ENCODE measurements around the gene SERPINA4.

The SERPINA4 gene

DNA sequence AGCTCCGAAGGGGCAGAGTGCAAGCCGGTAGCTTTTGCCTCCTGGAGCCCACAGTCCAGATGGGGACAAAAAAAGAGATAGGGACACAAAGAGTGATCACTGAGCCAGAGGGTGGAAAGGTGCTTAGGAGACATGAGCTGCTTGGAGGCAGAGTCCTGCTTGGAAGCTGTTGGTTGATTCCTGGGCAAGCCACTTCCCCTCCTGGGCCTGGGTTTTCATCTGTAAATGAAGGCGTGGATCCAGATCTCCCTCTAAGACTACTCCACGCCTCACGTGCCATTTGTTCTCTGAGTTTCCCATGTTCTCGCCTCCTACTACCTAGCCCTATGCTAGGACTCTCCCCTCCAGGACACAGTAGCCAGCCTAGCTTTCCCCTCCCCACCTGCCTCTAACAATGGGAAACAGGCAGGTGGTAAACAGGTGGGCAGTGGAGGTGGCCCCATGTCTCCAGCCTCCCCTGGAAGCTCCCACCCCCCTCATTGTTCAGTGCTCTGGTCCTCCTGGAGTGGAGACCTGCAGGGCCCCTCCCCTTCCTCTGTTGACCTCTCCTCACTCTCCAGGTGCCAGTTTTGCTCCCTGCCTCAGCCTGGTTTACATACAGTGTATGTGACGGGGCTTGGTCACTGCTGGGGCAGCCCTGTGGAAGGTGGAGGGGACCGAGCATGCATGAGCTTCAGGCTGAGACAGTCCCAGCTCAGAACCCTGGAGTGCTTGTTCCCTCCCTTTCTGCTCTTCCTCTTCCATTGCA is 54.8 kb downstream of the SERPINA4 start:
- no peak for FAIRE-seq
- no peak for DNase-seq (ENCODE audit: insufficient read length, low spot score)
- no peak for TF ChIP-seq POLR2A (IDR thresholded peaks at IDR 0.05; ENCODE audit: low read depth, low read length)

- TF ChIP-seq POLR2A (IDR thresholded peaks at IDR 0.05; ENCODE audit: low read depth, low read length) = no peak
- DNase-seq (ENCODE audit: insufficient read length, low spot score) (no peak), FAIRE-seq (no peak)
Observed at GRCh38 chr14:94617366-94617941, 56.2 kb downstream of the SERPINA4 start.

GRCh38 chr14:94617988-94618822 is 57.0 kb downstream of the SERPINA4 start:
- no peak for TF ChIP-seq POLR2A (IDR thresholded peaks at IDR 0.05; ENCODE audit: low read depth, low read length)
- DNase-seq (ENCODE audit: insufficient read length, low spot score) (no peak), FAIRE-seq (no peak)

DNA sequence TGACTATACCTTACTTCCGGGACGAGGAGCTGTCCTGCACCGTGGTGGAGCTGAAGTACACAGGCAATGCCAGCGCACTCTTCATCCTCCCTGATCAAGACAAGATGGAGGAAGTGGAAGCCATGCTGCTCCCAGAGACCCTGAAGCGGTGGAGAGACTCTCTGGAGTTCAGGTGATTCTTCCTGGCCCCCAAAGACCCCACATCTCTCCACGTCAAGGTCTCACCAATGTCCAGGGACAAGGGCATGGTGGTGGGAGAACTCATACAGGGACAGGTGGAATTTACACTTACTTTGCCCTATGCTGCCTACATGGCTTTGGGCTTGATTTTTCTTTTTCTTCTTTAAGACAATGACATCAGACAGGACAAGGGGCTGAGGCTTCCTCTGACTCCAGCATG is 58.1 kb downstream of the SERPINA4 start:
- DNase-seq (ENCODE audit: insufficient read length, low spot score) (no peak), FAIRE-seq (no peak)
- TF ChIP-seq POLR2A (IDR thresholded peaks at IDR 0.05; ENCODE audit: low read depth, low read length) = no peak
